B cell (primary cell): Measurements from ENCODE around the gene HDAC7. TPM values are rescaled to one million over a fixed set of nuclear protein-coding genes. Genes with fewer than 3 reads are reported as not detected.

ENCODE experiments used
- ATAC-seq: fragments of 200-7000 bp; cut with Tn5 transposase; one replicate; pipeline ENCODE4 v1.10.0; 2021; ENCODE audit warnings: low read depth, mild to moderate bottlenecking, moderate number of reproducible peaks, moderate library complexity
- CTCF ChIA-PET: fragments of 350-600 bp; sonication (Branson Sonifier 250); formaldehyde crosslinking; loops from one replicate; lab custom pipeline; 2021; ENCODE audit warnings: antibody characterized with exemption, inconsistent platforms; lab: Charles Lee
- POLR2A ChIA-PET: fragments of 350-600 bp; sonication (Branson Sonifier 250); formaldehyde crosslinking; loops from one replicate; lab custom pipeline; 2021; ENCODE audit warnings: antibody characterized with exemption; lab: Charles Lee
- DNase-seq: peaks from one replicate; pipeline ENCODE4 v3.0.0; 2013
- H2AFZ ChIP-seq: 2 replicates; pipeline ENCODE4 v1.6.1; 2012; ENCODE audit warnings: mild to moderate bottlenecking, low read depth, low read length; ENCODE audit not compliant: insufficient read depth, poor library complexity, severe bottlenecking
- H3K27ac ChIP-seq, 2 donors: 1 replicate in 1 of 2; 2 replicates in 1 of 2; pipeline ENCODE4 v1.5.1; 2012 to 2013; ENCODE audit warnings: low read length in 2 of 2, mild to moderate bottlenecking in 2 of 2, moderate library complexity in 1 of 2
- H3K27me3 ChIP-seq, 4 experiments: fragments of 200-600 bp in 1 of 4; sonication (generic) in 1 of 4; replicated peaks in 1 of 4; 1 replicate in 2 of 4; 2 replicates in 2 of 4; pipeline versions ENCODE4 v1.6.1 to v1.7.0; 2013 to 2016; ENCODE audit warnings: low read length in 3 of 4, mild to moderate bottlenecking in 2 of 4, mixed read lengths in 1 of 4, moderate library complexity in 1 of 4; ENCODE audit not compliant: insufficient read depth in 4 of 4, control insufficient read depth in 3 of 4; ENCODE audit errors: control extremely low read depth in 1 of 4
- H3K36me3 ChIP-seq, 2 experiments: replicated peaks in 1 of 2; 1 replicate in 1 of 2; 2 replicates in 1 of 2; pipeline versions ENCODE4 v1.6.1 to v1.7.1; 2013; ENCODE audit warnings: low read length in 1 of 2; ENCODE audit not compliant: insufficient read depth in 2 of 2, control insufficient read depth in 1 of 2; ENCODE audit errors: control extremely low read depth in 1 of 2, extremely low read depth in 1 of 2
- H3K4me1 ChIP-seq, 2 donors: fragments of 200-600 bp in 1 of 2; sonication (generic) in 1 of 2; 1 replicate in 1 of 2; 2 replicates in 1 of 2; pipeline versions ENCODE4 v1.5.1 to v1.6.1; 2013 to 2017; ENCODE audit warnings: low read length in 2 of 2; ENCODE audit not compliant: control insufficient read depth in 2 of 2, insufficient read depth in 2 of 2
- H3K4me2 ChIP-seq: replicated peaks from 2 replicates; pipeline ENCODE3; 2012; ENCODE audit warnings: mild to moderate bottlenecking, low read depth, low read length; ENCODE audit not compliant: poor library complexity, severe bottlenecking
- H3K4me3 ChIP-seq, 5 experiments: fragments of 200-600 bp in 1 of 5; sonication (generic) in 1 of 5; 1 replicate in 3 of 5; 2 replicates in 2 of 5; pipeline versions ENCODE4 v1.5.1 to v1.7.0; 2011 to 2016; ENCODE audit warnings: low read length in 4 of 5, mild to moderate bottlenecking in 4 of 5, low read depth in 2 of 5, control low read depth in 1 of 5, moderate library complexity in 1 of 5; ENCODE audit not compliant: insufficient read depth in 1 of 5; ENCODE audit errors: control extremely low read depth in 1 of 5, extremely low read depth in 1 of 5
- H3K79me2 ChIP-seq: fragments of 200-600 bp; sonication (generic); one replicate; pipeline ENCODE4 v1.6.0; 2016; ENCODE audit warnings: low read length; ENCODE audit not compliant: control insufficient read depth, insufficient read depth
- H3K9ac ChIP-seq: fragments of 200-600 bp; sonication (generic); 2 replicates; pipeline ENCODE4 v1.6.1; 2017; ENCODE audit warnings: mild to moderate bottlenecking, low read length, moderate library complexity
- H3K9me3 ChIP-seq, 3 donors: one replicate each; pipeline versions ENCODE4 v1.6.1 to v1.7.1; 2013; ENCODE audit warnings: low read length in 2 of 3; ENCODE audit not compliant: control insufficient read depth in 2 of 3, insufficient read depth in 1 of 3; ENCODE audit errors: control extremely low read depth in 1 of 3
- H4K20me1 ChIP-seq: 2 replicates; pipeline ENCODE4 v1.6.0; 2012; ENCODE audit warnings: mild to moderate bottlenecking, low read length; ENCODE audit not compliant: insufficient read depth, control insufficient read depth, poor library complexity, severe bottlenecking
- H3K27ac Mint-ChIP-seq: one replicate; pipeline ENCODE4 v1.8.0; 2021; ENCODE audit warnings: mixed read lengths
- H3K27me3 Mint-ChIP-seq: one replicate; pipeline ENCODE4 v1.8.0; 2021; ENCODE audit warnings: mixed read lengths
- H3K4me1 Mint-ChIP-seq: one replicate; pipeline ENCODE4 v1.8.0; 2021; ENCODE audit warnings: mixed read lengths
- H3K4me3 Mint-ChIP-seq: one replicate; pipeline ENCODE4 v1.8.0; 2021; ENCODE audit warnings: mixed read lengths
- H3K9me3 Mint-ChIP-seq: one replicate; pipeline ENCODE4 v1.8.0; 2022; ENCODE audit warnings: mixed read lengths; ENCODE audit not compliant: insufficient read depth
- EZH2 ChIP-seq: IDR thresholded peaks from 2 replicates; pipeline ENCODE4 v1.6.1; 2012; ENCODE audit warnings: borderline replicate concordance, low read depth, mild to moderate bottlenecking, moderate library complexity, low read length; ENCODE audit not compliant: insufficient read depth, poor library complexity, severe bottlenecking
- WGBS: methylation state at CpG from one replicate; pipeline ENCODE4 v1.1.5; 2013; ENCODE audit warnings: missing lambda C conversion rate; ENCODE audit not compliant: insufficient coverage; 5-methylcytosine and 5-hydroxymethylcytosine counted together
- intact Hi-C: fragments of 100-400 bp; cut with micrococcal nuclease; formaldehyde crosslinking; loops from one replicate; pipeline ENCODE4 v1.10.0; 2022
- polyA plus RNA-seq: library from polyadenylated mRNA; depleted of rRNA; stranded (reverse); fragments of >200 nt; gene quantifications from 2 replicates; pipeline ENCODE4 v1.2.3, GENCODE V29; 2012
- total RNA-seq, 2 donors: library from RNA; stranded (reverse); fragments of 120-200 nt in 1 of 2; gene quantifications; 1 replicate in 1 of 2; 2 replicates in 1 of 2; pipeline versions ENCODE4 v1.2.3 to v1.2.4, GENCODE V29; 2013 to 2022
- TF ChIP-seq, protein P1 (sequence below): fragments of 200-600 bp; IDR thresholded peaks from one replicate; pipeline ENCODE4 v1.8.0; 2022; ENCODE audit warnings: antibody characterized with exemption, mild to moderate bottlenecking

Gene HDAC7
- total and polyA plus RNA-seq, 2 donors (not counting 1 experiment from before 2014, with no cell fraction given), result 87.2 to 178 TPM

DNA sequence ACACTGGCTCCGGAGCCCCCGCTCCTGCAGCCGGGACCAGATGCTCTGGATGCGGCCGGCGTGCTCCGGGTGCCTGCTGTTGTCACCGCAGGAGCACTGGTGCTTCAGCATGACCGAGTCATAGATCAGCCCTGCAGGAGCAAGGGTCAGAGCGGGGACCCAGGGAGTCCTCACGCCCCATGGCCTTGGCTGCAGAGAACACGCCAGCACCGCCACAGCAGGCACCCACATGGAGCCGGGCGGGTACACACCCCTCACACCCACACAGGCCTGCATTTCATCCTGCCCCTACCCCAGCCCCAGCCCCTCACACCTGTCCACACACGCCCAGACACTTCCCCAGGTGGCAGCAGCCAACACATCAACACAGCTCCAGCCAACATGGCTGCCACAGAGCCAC is 27.8 kb downstream of the HDAC7 start:
- H3K36me3 ChIP-seq, result peaks cover under 1 to 94% of the 10 kb centered on the region in 2 experiments
- TF ChIP-seq, protein P1, sequence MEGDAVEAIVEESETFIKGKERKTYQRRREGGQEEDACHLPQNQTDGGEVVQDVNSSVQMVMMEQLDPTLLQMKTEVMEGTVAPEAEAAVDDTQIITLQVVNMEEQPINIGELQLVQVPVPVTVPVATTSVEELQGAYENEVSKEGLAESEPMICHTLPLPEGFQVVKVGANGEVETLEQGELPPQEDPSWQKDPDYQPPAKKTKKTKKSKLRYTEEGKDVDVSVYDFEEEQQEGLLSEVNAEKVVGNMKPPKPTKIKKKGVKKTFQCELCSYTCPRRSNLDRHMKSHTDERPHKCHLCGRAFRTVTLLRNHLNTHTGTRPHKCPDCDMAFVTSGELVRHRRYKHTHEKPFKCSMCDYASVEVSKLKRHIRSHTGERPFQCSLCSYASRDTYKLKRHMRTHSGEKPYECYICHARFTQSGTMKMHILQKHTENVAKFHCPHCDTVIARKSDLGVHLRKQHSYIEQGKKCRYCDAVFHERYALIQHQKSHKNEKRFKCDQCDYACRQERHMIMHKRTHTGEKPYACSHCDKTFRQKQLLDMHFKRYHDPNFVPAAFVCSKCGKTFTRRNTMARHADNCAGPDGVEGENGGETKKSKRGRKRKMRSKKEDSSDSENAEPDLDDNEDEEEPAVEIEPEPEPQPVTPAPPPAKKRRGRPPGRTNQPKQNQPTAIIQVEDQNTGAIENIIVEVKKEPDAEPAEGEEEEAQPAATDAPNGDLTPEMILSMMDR, result no peak
- TF ChIP-seq EZH2, result no peak
- H3K9me3 Mint-ChIP-seq, result no peaks in the 10 kb centered on the region
- POLR2A ChIA-PET, result no interaction called here
- no peak for ATAC-seq
- 95% methylated on average over 16 of the region's 16 CpGs for WGBS
- intact Hi-C loops, result no loop called here
- no peaks in the 10 kb centered on the region for H3K27me3 ChIP-seq
- H3K4me1 Mint-ChIP-seq, result no peaks in the 10 kb centered on the region
- no peaks in the 10 kb centered on the region for H3K27me3 Mint-ChIP-seq
- H3K4me3 ChIP-seq, result no peak overlapping the region
- H3K4me1 ChIP-seq, result no peaks in the 10 kb centered on the region
- CTCF ChIA-PET, result interaction anchor here (1.0 to 38.8 kb wide), 5 partner anchors 13 to 49 kb away, joined by 3 to 1203 read pairs (median 8); no protein-coding TSS in a partner anchor
- H2AFZ ChIP-seq, result no peak overlapping the region
- peaks cover 17% of the 10 kb centered on the region for H4K20me1 ChIP-seq
- H3K9me3 ChIP-seq, result no peaks in the 10 kb centered on the region
- H3K4me3 Mint-ChIP-seq, result no peak overlapping the region
- no peaks in the 10 kb centered on the region for H3K79me2 ChIP-seq
- no peak overlapping the region for H3K27ac ChIP-seq
- no peak for DNase-seq
- no peak overlapping the region for H3K27ac Mint-ChIP-seq
- H3K4me2 ChIP-seq, result no peak overlapping the region
- no peak overlapping the region for H3K9ac ChIP-seq

DNA sequence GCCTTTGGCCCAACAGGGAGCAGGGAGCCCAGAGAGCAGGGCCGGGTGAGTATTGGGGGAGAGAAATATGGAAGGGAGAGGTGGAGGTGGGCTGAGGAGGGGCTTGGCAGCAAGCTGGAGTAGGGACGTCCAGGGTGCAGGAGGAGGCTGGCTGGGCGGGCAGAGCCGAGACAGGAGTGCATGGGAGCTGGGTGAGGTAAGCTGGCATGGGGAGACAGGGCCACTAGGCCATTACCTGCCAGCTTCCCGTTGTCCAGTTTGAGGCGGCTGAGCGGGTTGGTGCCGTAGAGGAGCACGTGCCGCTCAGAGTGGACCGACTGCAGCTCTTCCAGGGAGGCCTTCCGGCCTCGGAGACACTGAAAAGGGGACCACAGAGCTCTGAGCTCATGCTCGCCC is 28.4 kb downstream of the HDAC7 start:
- H3K27ac ChIP-seq, result no peak overlapping the region
- ATAC-seq (no peak), DNase-seq (no peak)
- no peak overlapping the region for H2AFZ ChIP-seq
- no peak overlapping the region for H3K4me3 ChIP-seq
- H3K36me3 ChIP-seq, result peaks cover 2 to 94% of the 10 kb centered on the region in 2 experiments
- Mint-ChIP-seq H3K4me1 (no peaks in the 10 kb centered on the region), H3K4me3 (no peak overlapping the region), H3K27ac (no peak overlapping the region), H3K27me3 (no peaks in the 10 kb centered on the region), H3K9me3 (no peaks in the 10 kb centered on the region)
- peaks cover 17% of the 10 kb centered on the region for H4K20me1 ChIP-seq
- TF ChIP-seq, protein P1, result no peak
- TF ChIP-seq EZH2, result no peak
- no peaks in the 10 kb centered on the region for H3K4me1 ChIP-seq
- H3K4me2 ChIP-seq, result no peak overlapping the region
- no peaks in the 10 kb centered on the region for H3K9me3 ChIP-seq
- ChIA-PET POLR2A (no interaction called here), CTCF (interaction anchor here (1.8 to 38.8 kb wide), 5 partner anchors 10 to 50 kb away, joined by 4 to 1203 read pairs (median 8); no protein-coding TSS in a partner anchor)
- intact Hi-C loops, result no loop called here
- no peaks in the 10 kb centered on the region for H3K27me3 ChIP-seq
- WGBS, result 100% methylated on average over 14 of the region's 14 CpGs
- no peak overlapping the region for H3K9ac ChIP-seq
- no peaks in the 10 kb centered on the region for H3K79me2 ChIP-seq
